Superior temporal gyrus (tissue), 1 donor: ENCODE results near the gene GAS7.

ENCODE experiments used
- DNase-seq: peaks from one replicate; pipeline ENCODE4 v3.0.0-alpha.2; 2016; ENCODE audit errors: extremely low spot score

The GAS7 gene

GRCh38 chr17:9917131-9917530 lies 281.3 kb downstream of the GAS7 start:
- no peak for DNase-seq

GRCh38 chr17:9916108-9916507 lies 282.3 kb downstream of the GAS7 start:
- DNase-seq = no peak

- DNase-seq = no peak
Observed at GRCh38 chr17:9913476-9913875, 284.9 kb downstream of the GAS7 start.

- DNase-seq = peak; percentile 62
Observed at GRCh38 chr17:9912121-9913099, 286.0 kb downstream of the GAS7 start.

GRCh38 chr17:9911089-9911488 lies 287.3 kb downstream of the GAS7 start:
- no peak for DNase-seq

- DNase-seq = no peak
Observed at GRCh38 chr17:9908649-9909042, 289.8 kb downstream of the GAS7 start.

GRCh38 chr17:9907883-9908648 lies 290.3 kb downstream of the GAS7 start:
- no peak for DNase-seq

GRCh38 chr17:9907131-9907530 lies 291.3 kb downstream of the GAS7 start:
- no peak for DNase-seq

GRCh38 chr17:9906616-9907015 lies 291.8 kb downstream of the GAS7 start:
- no peak for DNase-seq

- DNase-seq = peak; percentile 65
Observed at GRCh38 chr17:9905902-9906301, 292.5 kb downstream of the GAS7 start.

GRCh38 chr17:9905078-9905415 lies 293.4 kb downstream of the GAS7 start, which contains the start of gene RCVRN:
Gene RCVRN, minus strand, starts transcription at chr17:9905271. Its CDS starts 91 bp downstream, at chr17:9905180.
- DNase-seq = no peak

- DNase-seq = no peak
Observed at GRCh38 chr17:9904277-9905077, 293.9 kb downstream of the GAS7 start.

GRCh38 chr17:9902120-9902519 lies 296.3 kb downstream of the GAS7 start:
- DNase-seq = no peak

- no peak for DNase-seq
Observed at GRCh38 chr17:9900784-9901183, 297.6 kb downstream of the GAS7 start.

GRCh38 chr17:9900044-9900594 lies 298.3 kb downstream of the GAS7 start:
- no peak for DNase-seq

- DNase-seq = no peak
Observed at GRCh38 chr17:9899280-9900043, 298.9 kb downstream of the GAS7 start.

- DNase-seq = no peak
Observed at GRCh38 chr17:9898812-9899211, 299.6 kb downstream of the GAS7 start.

- no peak for DNase-seq
Observed at GRCh38 chr17:9897372-9897968, 300.9 kb downstream of the GAS7 start.

GRCh38 chr17:9895923-9896322 lies 302.5 kb downstream of the GAS7 start:
- DNase-seq = no peak

- no peak for DNase-seq
Observed at GRCh38 chr17:9894231-9894630, 304.2 kb downstream of the GAS7 start.
